ENCODE measurements around the gene CADPS.

CADPS gene

DNA sequence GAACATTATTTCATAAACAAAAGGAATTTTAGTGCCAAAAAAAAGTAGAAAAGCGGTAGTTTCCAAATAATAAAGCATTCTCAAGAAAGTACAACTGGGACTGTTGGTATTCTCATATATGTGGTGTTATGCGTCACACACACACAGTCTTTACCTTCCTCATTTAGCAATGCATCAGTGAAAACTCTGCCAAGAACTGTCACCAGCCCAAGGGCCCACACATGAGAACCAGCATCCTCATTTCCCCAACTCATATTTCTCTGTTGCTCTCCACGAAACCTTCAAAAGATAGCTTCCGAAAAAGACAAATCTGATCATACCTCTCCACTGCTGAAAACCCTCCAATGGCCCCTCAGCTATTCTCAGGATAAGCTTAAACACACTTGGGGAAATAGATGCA, 150.7 kb downstream of the CADPS start:
- H3K4me1 ChIP-seq (ENCODE audit: control insufficient read depth, insufficient read depth, low read length): peaks cover 4% of the 10 kb centered on the region
- no peaks in the 10 kb centered on the region for H3K9me3 ChIP-seq (ENCODE audit: control insufficient read depth, insufficient read depth, low read length)
- no peak overlapping the region for H3K9ac ChIP-seq (ENCODE audit: low read depth, low read length)

DNA sequence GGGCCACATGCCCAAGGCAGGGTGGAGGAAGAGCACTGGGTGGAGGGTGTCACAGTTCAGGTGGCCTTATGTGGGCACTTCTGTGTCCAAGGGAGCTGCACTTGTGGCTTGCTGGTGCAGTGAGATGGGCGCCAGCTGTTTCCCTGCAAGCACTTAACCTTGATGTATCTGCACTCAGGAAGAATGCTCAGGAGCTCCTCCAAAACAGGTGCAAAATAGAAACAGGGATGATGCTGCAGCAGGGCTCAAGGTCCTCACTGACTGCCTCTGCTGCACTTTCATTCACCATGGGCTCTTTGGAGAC, 151.3 kb downstream of the CADPS start:
- no peaks in the 10 kb centered on the region for H3K27me3 ChIP-seq (ENCODE audit: control insufficient read depth, insufficient read depth, low read length)
- H3K36me3 ChIP-seq (ENCODE audit: control insufficient read depth, insufficient read depth, low read length): no peaks in the 10 kb centered on the region
- H3K4me1 ChIP-seq (ENCODE audit: control insufficient read depth, insufficient read depth, low read length): peaks cover 4% of the 10 kb centered on the region
- no peak overlapping the region for H3K4me3 ChIP-seq (ENCODE audit: low read depth, low read length)
- H3K9ac ChIP-seq (ENCODE audit: low read depth, low read length): peak overlapping the region; percentile 2
- no peaks in the 10 kb centered on the region for H3K9me3 ChIP-seq (ENCODE audit: control insufficient read depth, insufficient read depth, low read length)

More for the DNA sequence above, 150.7 kb downstream of the CADPS start:
- Histone ChIP-seq H3K27me3 (ENCODE audit: control insufficient read depth, insufficient read depth, low read length) (no peaks in the 10 kb centered on the region), H3K4me3 (ENCODE audit: low read depth, low read length) (no peak overlapping the region), H3K36me3 (ENCODE audit: control insufficient read depth, insufficient read depth, low read length) (no peaks in the 10 kb centered on the region)

- Histone ChIP-seq H3K27me3 (ENCODE audit: control insufficient read depth, insufficient read depth, low read length) (no peaks in the 10 kb centered on the region), H3K9ac (ENCODE audit: low read depth, low read length) (peak overlapping the region; percentile 2), H3K9me3 (ENCODE audit: control insufficient read depth, insufficient read depth, low read length) (no peaks in the 10 kb centered on the region), H3K36me3 (ENCODE audit: control insufficient read depth, insufficient read depth, low read length) (no peaks in the 10 kb centered on the region), H3K4me3 (ENCODE audit: low read depth, low read length) (no peak overlapping the region), H3K4me1 (ENCODE audit: control insufficient read depth, insufficient read depth, low read length) (peaks cover 6% of the 10 kb centered on the region)
Measured at GRCh38 chr3:62723166-62723913, 151.9 kb downstream of the CADPS start.

- H3K36me3 ChIP-seq (ENCODE audit: control insufficient read depth, insufficient read depth, low read length): no peaks in the 10 kb centered on the region
Measured at GRCh38 chr3:62722344-62722743, 152.9 kb downstream of the CADPS start.

DNA sequence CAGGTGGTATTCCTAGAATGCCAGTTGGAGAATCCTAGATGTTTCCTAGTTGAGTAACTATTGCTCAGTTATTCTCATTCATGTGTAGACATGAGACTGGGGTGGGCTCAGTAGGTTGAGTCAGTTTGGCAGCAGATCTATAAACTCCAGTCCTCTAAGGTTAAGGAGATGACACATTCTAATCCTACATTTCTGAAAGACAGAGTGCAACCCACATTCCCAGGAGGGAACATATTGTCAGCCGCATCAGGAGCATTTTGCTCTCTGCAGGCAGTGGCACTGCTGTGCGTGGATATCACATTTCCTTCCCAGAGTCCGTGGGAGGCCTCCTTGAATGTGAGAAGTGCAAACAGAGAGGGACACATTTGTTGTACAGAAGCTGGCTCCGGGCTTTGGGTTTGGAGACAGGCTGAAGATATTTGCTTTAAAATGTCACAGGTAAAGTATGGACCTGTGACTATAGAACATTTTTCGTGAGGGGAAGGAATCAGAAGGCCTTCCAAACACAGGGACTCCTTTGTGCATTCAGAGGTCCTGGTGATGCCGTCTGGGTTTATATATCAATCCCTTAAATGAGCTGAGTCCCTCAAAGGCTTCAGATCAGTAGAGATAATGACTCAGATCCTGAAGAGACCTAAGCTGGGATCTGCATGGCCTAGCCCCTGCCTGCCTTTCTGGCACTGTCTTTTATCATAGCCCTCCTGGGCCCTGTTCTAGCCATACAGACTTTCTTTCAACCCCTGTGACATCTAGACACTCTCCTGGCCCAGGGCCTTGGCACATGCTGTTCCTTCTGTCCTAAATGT, 156.5 kb downstream of the CADPS start:
- H3K4me1 ChIP-seq (ENCODE audit: control insufficient read depth, insufficient read depth, low read length): peaks cover 2% of the 10 kb centered on the region
- H3K27me3 ChIP-seq (ENCODE audit: control insufficient read depth, insufficient read depth, low read length): no peaks in the 10 kb centered on the region
- H3K4me3 ChIP-seq (ENCODE audit: low read depth, low read length): no peak overlapping the region
- no peak overlapping the region for H3K9ac ChIP-seq (ENCODE audit: low read depth, low read length)
- no peaks in the 10 kb centered on the region for H3K36me3 ChIP-seq (ENCODE audit: control insufficient read depth, insufficient read depth, low read length)
- no peaks in the 10 kb centered on the region for H3K9me3 ChIP-seq (ENCODE audit: control insufficient read depth, insufficient read depth, low read length)

More at GRCh38 chr3:62722344-62722743, 152.9 kb downstream of the CADPS start:
- no peak overlapping the region for H3K4me3 ChIP-seq (ENCODE audit: low read depth, low read length)
- peaks cover 6% of the 10 kb centered on the region for H3K4me1 ChIP-seq (ENCODE audit: control insufficient read depth, insufficient read depth, low read length)
- no peaks in the 10 kb centered on the region for H3K9me3 ChIP-seq (ENCODE audit: control insufficient read depth, insufficient read depth, low read length)
- H3K9ac ChIP-seq (ENCODE audit: low read depth, low read length): no peak overlapping the region
- H3K27me3 ChIP-seq (ENCODE audit: control insufficient read depth, insufficient read depth, low read length): no peaks in the 10 kb centered on the region

DNA sequence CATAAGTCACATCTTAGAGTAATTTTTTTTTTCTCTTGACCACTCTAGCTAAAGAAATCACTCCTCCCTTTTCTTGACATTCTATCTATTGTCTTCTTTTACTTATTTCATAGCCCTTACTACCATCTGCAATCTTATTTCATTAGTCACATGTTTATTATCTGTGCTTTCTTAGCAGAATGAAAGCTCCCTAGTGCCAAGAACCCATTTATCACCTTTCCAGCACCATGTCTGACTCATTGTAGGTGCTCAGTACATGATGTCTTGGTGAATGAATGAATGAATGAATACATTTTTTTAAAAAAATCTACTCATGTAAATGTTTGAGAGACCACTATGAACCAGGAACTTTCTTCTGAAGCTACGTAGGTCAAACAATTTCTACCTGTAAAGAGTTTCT, 157.2 kb downstream of the CADPS start:
- Histone ChIP-seq H3K4me3 (ENCODE audit: low read depth, low read length) (no peak overlapping the region), H3K9me3 (ENCODE audit: control insufficient read depth, insufficient read depth, low read length) (no peaks in the 10 kb centered on the region), H3K36me3 (ENCODE audit: control insufficient read depth, insufficient read depth, low read length) (no peaks in the 10 kb centered on the region), H3K9ac (ENCODE audit: low read depth, low read length) (no peak overlapping the region), H3K27me3 (ENCODE audit: control insufficient read depth, insufficient read depth, low read length) (no peaks in the 10 kb centered on the region), H3K4me1 (ENCODE audit: control insufficient read depth, insufficient read depth, low read length) (peaks cover 2% of the 10 kb centered on the region)

DNA sequence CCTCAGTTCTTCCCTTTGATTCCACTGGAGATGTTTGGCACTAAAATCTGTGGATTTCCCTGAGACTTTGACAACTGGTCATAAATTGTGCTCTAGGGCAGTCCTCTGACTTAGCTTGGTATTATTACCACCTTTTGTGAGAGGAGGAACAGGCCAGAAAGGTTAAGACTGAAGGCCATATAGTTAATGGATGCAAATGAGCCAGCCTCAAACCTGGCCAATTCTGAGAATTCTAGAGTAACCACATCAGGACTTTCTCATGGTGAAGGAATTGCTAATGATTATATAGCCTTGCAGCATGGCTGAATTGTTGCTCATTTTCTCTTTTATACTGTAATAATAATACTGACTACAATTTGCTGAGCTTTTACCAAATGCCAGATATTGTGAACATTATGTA, 162.5 kb downstream of the CADPS start:
- Histone ChIP-seq H3K36me3 (ENCODE audit: control insufficient read depth, insufficient read depth, low read length) (no peaks in the 10 kb centered on the region), H3K4me1 (ENCODE audit: control insufficient read depth, insufficient read depth, low read length) (peaks cover 10% of the 10 kb centered on the region), H3K9me3 (ENCODE audit: control insufficient read depth, insufficient read depth, low read length) (no peaks in the 10 kb centered on the region), H3K9ac (ENCODE audit: low read depth, low read length) (no peak overlapping the region), H3K27me3 (ENCODE audit: control insufficient read depth, insufficient read depth, low read length) (no peaks in the 10 kb centered on the region), H3K4me3 (ENCODE audit: low read depth, low read length) (no peak overlapping the region)

DNA sequence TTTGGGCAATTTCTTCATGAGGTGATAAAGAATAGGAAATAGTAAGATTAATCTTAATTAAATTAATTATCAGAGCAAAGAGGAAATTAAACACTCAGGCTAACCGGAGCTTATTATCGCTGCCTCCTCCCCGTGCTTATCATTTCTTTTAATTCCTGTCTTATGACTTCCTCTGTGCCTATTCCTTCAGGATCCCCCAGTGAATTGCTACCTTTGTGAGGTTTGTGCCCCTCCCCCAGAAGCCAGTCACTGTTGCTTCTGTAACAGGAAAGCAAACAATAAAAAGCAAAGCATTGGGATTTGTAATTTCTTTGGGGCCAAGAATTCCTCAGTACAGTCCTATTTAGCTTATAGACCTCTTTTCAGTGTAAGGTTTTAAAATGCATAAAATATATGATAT, 164.5 kb downstream of the CADPS start:
- Histone ChIP-seq H3K4me1 (ENCODE audit: control insufficient read depth, insufficient read depth, low read length) (peaks cover 10% of the 10 kb centered on the region), H3K9ac (ENCODE audit: low read depth, low read length) (no peak overlapping the region), H3K4me3 (ENCODE audit: low read depth, low read length) (no peak overlapping the region), H3K27me3 (ENCODE audit: control insufficient read depth, insufficient read depth, low read length) (no peaks in the 10 kb centered on the region), H3K9me3 (ENCODE audit: control insufficient read depth, insufficient read depth, low read length) (no peaks in the 10 kb centered on the region), H3K36me3 (ENCODE audit: control insufficient read depth, insufficient read depth, low read length) (no peaks in the 10 kb centered on the region)

GRCh38 chr3:62708638-62709373, 166.4 kb downstream of the CADPS start:
- H3K4me1 ChIP-seq (ENCODE audit: control insufficient read depth, insufficient read depth, low read length): peaks cover 10% of the 10 kb centered on the region
- H3K9ac ChIP-seq (ENCODE audit: low read depth, low read length): no peak overlapping the region
- no peak overlapping the region for H3K4me3 ChIP-seq (ENCODE audit: low read depth, low read length)
- H3K27me3 ChIP-seq (ENCODE audit: control insufficient read depth, insufficient read depth, low read length): no peaks in the 10 kb centered on the region
- H3K36me3 ChIP-seq (ENCODE audit: control insufficient read depth, insufficient read depth, low read length): no peaks in the 10 kb centered on the region
- H3K9me3 ChIP-seq (ENCODE audit: control insufficient read depth, insufficient read depth, low read length): no peaks in the 10 kb centered on the region

DNA sequence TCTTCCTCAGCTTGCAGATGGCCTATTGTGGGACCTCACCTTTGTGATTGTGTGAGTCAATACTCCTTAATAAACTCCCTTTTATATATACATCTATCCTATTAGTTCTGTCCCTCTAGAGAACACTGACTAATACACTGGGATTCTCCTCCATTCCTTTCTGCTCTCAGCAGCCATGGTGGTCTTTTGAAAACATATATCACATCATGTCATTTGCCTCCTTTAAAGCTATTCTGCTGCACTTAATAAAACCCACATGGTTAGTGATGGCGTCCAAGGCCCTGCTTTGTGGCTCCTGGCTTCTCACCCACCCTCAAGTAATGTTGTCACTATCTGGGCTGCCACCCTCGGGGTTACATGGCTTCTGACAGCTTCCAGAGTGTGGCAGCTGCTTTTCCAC, 169.5 kb downstream of the CADPS start:
- Histone ChIP-seq H3K4me1 (ENCODE audit: control insufficient read depth, insufficient read depth, low read length) (peaks cover 8% of the 10 kb centered on the region), H3K9ac (ENCODE audit: low read depth, low read length) (no peak overlapping the region), H3K27me3 (ENCODE audit: control insufficient read depth, insufficient read depth, low read length) (no peaks in the 10 kb centered on the region), H3K36me3 (ENCODE audit: control insufficient read depth, insufficient read depth, low read length) (no peaks in the 10 kb centered on the region), H3K9me3 (ENCODE audit: control insufficient read depth, insufficient read depth, low read length) (no peaks in the 10 kb centered on the region), H3K4me3 (ENCODE audit: low read depth, low read length) (no peak overlapping the region)

GRCh38 chr3:62703451-62704167, 171.6 kb downstream of the CADPS start:
- H3K4me1 ChIP-seq (ENCODE audit: control insufficient read depth, insufficient read depth, low read length): peaks cover under 1% of the 10 kb centered on the region
- no peak overlapping the region for H3K9ac ChIP-seq (ENCODE audit: low read depth, low read length)
- no peak overlapping the region for H3K4me3 ChIP-seq (ENCODE audit: low read depth, low read length)
- H3K27me3 ChIP-seq (ENCODE audit: control insufficient read depth, insufficient read depth, low read length): no peaks in the 10 kb centered on the region
- H3K36me3 ChIP-seq (ENCODE audit: control insufficient read depth, insufficient read depth, low read length): no peaks in the 10 kb centered on the region
- H3K9me3 ChIP-seq (ENCODE audit: control insufficient read depth, insufficient read depth, low read length): no peaks in the 10 kb centered on the region

All from iPS-15b (cell line).